HepG2 (cell line): Measurements from ENCODE around the gene SNX9. TPM values are rescaled to one million over a fixed set of nuclear protein-coding genes. Genes with fewer than 3 reads are reported as not detected.

Experiments
- ATAC-seq: fragments of 200-7000 bp; cut with Tn5 transposase; 3 replicates; pipeline ENCODE4 v1.9.1; 2020; ENCODE audit warnings: mild to moderate bottlenecking, moderate library complexity
- BruUV-seq: library from RNA; stranded (reverse); fragments of 400-500 nt; replicated peaks from 2 replicates; lab custom pipeline; 2021; lab: Mats Ljungman, UMichigan
- CTCF ChIA-PET: fragments of 300-600 bp; formaldehyde crosslinking; extraction: SDS; loops from one replicate; lab custom pipeline; 2021; ENCODE audit warnings: low total read pairs, inconsistent platforms, low intra/inter-chr PET ratio; lab: Yijun Ruan, JAX
- POLR2A ChIA-PET: fragments of 350-600 bp; sonication (Branson Sonifier 250); formaldehyde crosslinking; loops from one replicate; lab custom pipeline; 2020; ENCODE audit warnings: antibody characterized with exemption, inconsistent platforms; lab: Yijun Ruan, JAX
- DNase-seq: peaks from one replicate; pipeline ENCODE4 v3.0.0-alpha.2; 2015; ENCODE audit warnings: low spot score
- FAIRE-seq: peaks from 3 replicates; lab custom pipeline; 2011; peaks lifted over from hg19 to GRCh38; lab: Jason Lieb, UNC
- H2AFZ ChIP-seq: one replicate; pipeline ENCODE4 v1.6.1; 2011; ENCODE audit warnings: low read length, inconsistent platforms
- H3K27ac ChIP-seq: fragments of 300-600 bp; 3 replicates; pipeline ENCODE4 v1.8.0; 2011; ENCODE audit warnings: mixed run types, mild to moderate bottlenecking, mixed read lengths, low read length, inconsistent platforms; ENCODE audit not compliant: insufficient read depth; ENCODE audit errors: extremely low read length
- H3K27me3 ChIP-seq, 2 experiments: fragments of 200-600 bp in 1 of 2; 2 replicates in 1 of 2; 3 replicates in 1 of 2; pipeline versions ENCODE4 v1.6.0 to v1.8.0; 2011; ENCODE audit warnings: low read length in 2 of 2, mild to moderate bottlenecking in 2 of 2, moderate library complexity in 2 of 2, inconsistent platforms in 1 of 2; ENCODE audit not compliant: insufficient read depth in 2 of 2, control insufficient read depth in 1 of 2
- H3K36me3 ChIP-seq, 2 experiments: fragments of 200-600 bp in 1 of 2; replicated peaks in 1 of 2; 2 replicates in 1 of 2; 3 replicates in 1 of 2; pipeline versions ENCODE4 v1.5.1 to v1.8.0; 2011; ENCODE audit warnings: low read length in 2 of 2, inconsistent platforms in 1 of 2; ENCODE audit not compliant: insufficient read depth in 2 of 2, control insufficient read depth in 1 of 2
- H3K4me1 ChIP-seq: 2 replicates; pipeline ENCODE4 v1.5.1; 2012; ENCODE audit warnings: low read length, inconsistent platforms; ENCODE audit not compliant: insufficient read depth
- H3K4me2 ChIP-seq: 2 replicates; pipeline ENCODE4 v1.6.0; 2011; ENCODE audit warnings: low read depth, low read length, inconsistent platforms
- H3K4me3 ChIP-seq, 3 experiments: fragments of 200-600 bp in 1 of 3; sonication (generic), shearing (Covaris generic) in 1 of 3; replicated peaks in 1 of 3; 2 replicates each; pipeline ENCODE4 v1.5.1; 2011 to 2016; ENCODE audit warnings: low read length in 3 of 3, inconsistent platforms in 2 of 3, low read depth in 2 of 3, mild to moderate bottlenecking in 2 of 3, control low read depth in 1 of 3, mixed read lengths in 1 of 3; ENCODE audit not compliant: insufficient read depth in 1 of 3
- H3K79me2 ChIP-seq: one replicate; pipeline ENCODE4 v1.6.1; 2011; ENCODE audit warnings: low read length, inconsistent platforms; ENCODE audit not compliant: insufficient read depth
- H3K9ac ChIP-seq: 2 replicates; pipeline ENCODE4 v1.6.0; 2011; ENCODE audit warnings: mild to moderate bottlenecking, low read depth, low read length, inconsistent platforms; ENCODE audit not compliant: insufficient read depth
- H3K9me3 ChIP-seq: 2 replicates; pipeline ENCODE4 v1.5.1; 2012; ENCODE audit warnings: mild to moderate bottlenecking, low read length
- H4K20me1 ChIP-seq: 2 replicates; pipeline ENCODE4 v1.6.0; 2011; ENCODE audit warnings: inconsistent platforms, mild to moderate bottlenecking, low read length, moderate library complexity; ENCODE audit not compliant: insufficient read depth
- AKNA ChIP-seq: sonication (generic); formaldehyde crosslinking; IDR thresholded peaks from 2 replicates; pipeline ENCODE4 v1.4.0; 2020; ENCODE audit warnings: missing genetic modification reagents, borderline replicate concordance
- HIVEP1 ChIP-seq: sonication (generic); formaldehyde crosslinking; IDR thresholded peaks from 2 replicates; pipeline ENCODE4 v1.4.0; 2020; ENCODE audit warnings: mild to moderate bottlenecking, missing genetic modification reagents
- IRF2 ChIP-seq: IDR thresholded peaks from 2 replicates; pipeline ENCODE4 v1.6.1; 2018; ENCODE audit warnings: missing genetic modification reagents, missing compliant biosample characterization
- ISX ChIP-seq: sonication (generic); formaldehyde crosslinking; conservative IDR thresholded peaks from 2 replicates; pipeline ENCODE4 v1.5.0; 2020; ENCODE audit warnings: missing genetic modification reagents
- NR0B2 ChIP-seq: sonication (generic); formaldehyde crosslinking; IDR thresholded peaks from 2 replicates; pipeline ENCODE4 v1.4.0; 2020; ENCODE audit warnings: mild to moderate bottlenecking, missing genetic modification reagents
- POLR2AphosphoS2 ChIP-seq: IDR thresholded peaks from 2 replicates; pipeline ENCODE4 v1.6.1; 2011; ENCODE audit warnings: low read depth, low read length, improper control_type of control experiment
- SMYD3 ChIP-seq: sonication (generic); formaldehyde crosslinking; IDR thresholded peaks from 2 replicates; pipeline ENCODE4 v1.8.1; 2023; ENCODE audit warnings: mild to moderate bottlenecking, missing genetic modification reagents
- SNRNP70 ChIP-seq: fragments of 200-400 bp; formaldehyde crosslinking; IDR thresholded peaks from 2 replicates; pipeline ENCODE4 v1.6.1; 2017; ENCODE audit warnings: mild to moderate bottlenecking, low read depth, low read length, moderate library complexity
- TFE3 ChIP-seq: IDR thresholded peaks from 2 replicates; pipeline ENCODE4 v1.6.1; 2016
- TRIM22 ChIP-seq: fragments of 450-650 bp; IDR thresholded peaks from 2 replicates; pipeline ENCODE4 v1.6.1; 2017
- ZBTB1 ChIP-seq: sonication (generic); formaldehyde crosslinking; IDR thresholded peaks from 2 replicates; pipeline ENCODE4 v1.4.0; 2020; ENCODE audit warnings: missing genetic modification reagents, borderline replicate concordance
- ZNF138 ChIP-seq: sonication (generic); formaldehyde crosslinking; IDR thresholded peaks from 2 replicates; pipeline ENCODE4 v1.5.0; 2020; ENCODE audit warnings: mild to moderate bottlenecking, low read depth, missing genetic modification reagents
- ZNF18 ChIP-seq: sonication (generic); formaldehyde crosslinking; IDR thresholded peaks from 2 replicates; pipeline ENCODE4 v1.8.0; 2022; ENCODE audit warnings: mild to moderate bottlenecking, missing genetic modification reagents; ENCODE audit not compliant: insufficient replicate concordance
- ZNF567 ChIP-seq: sonication (generic); formaldehyde crosslinking; IDR thresholded peaks from 2 replicates; pipeline ENCODE4 v1.8.1; 2023; ENCODE audit warnings: mild to moderate bottlenecking, missing genetic modification reagents, borderline replicate concordance
- ZNF703 ChIP-seq: sonication (generic); formaldehyde crosslinking; IDR thresholded peaks from 2 replicates; pipeline ENCODE4 v1.5.1; 2020; ENCODE audit warnings: missing genetic modification reagents, mild to moderate bottlenecking, moderate library complexity, borderline replicate concordance
- WGBS: methylation state at CpG from one replicate; pipeline ENCODE4 v1.1.6; 2017; ENCODE audit warnings: low lambda C conversion rate; 5-methylcytosine and 5-hydroxymethylcytosine counted together
- in situ Hi-C: cut with HindIII; loops from 2 replicates; pipeline ENCODE4 v1.10.0; 2017; ENCODE audit warnings: low pct_unique_long_range_greater_than_20kb; ENCODE audit not compliant: extremely low pct_ligation_motif_present
- intact Hi-C: fragments of 100-400 bp; cut with micrococcal nuclease; formaldehyde crosslinking; loops from one replicate; pipeline ENCODE4 v1.10.0; 2022; ENCODE audit not compliant: unreplicated experiment
- polyA plus RNA-seq, 8 experiments: library from polyadenylated mRNA; depleted of rRNA in 3 of 8; stranded (reverse) in 7 of 8; unstranded in 1 of 8; fragments of >200 nt; fragmentation: Illumina TruSeq in 4 of 8; extraction: Trizol in 4 of 8; gene quantifications; 2 replicates each; pipeline versions ENCODE4 v1.2.1 to v1.2.3, GENCODE V29; 2011 to 2016; ENCODE audit warnings: low read depth in 4 of 8, missing spikeins in 1 of 8, mixed read lengths in 1 of 8; ENCODE audit not compliant: insufficient read depth in 1 of 8
- total RNA-seq, 5 experiments: library from RNA; depleted of rRNA; stranded (reverse); fragments of >200 nt; fragmentation: Illumina TruSeq; extraction: Trizol; gene quantifications; 2 replicates each; pipeline ENCODE4 v1.2.3, GENCODE V29; 2016; ENCODE audit warnings: low read depth in 1 of 5

SNX9 gene
- total and polyA plus RNA-seq, 2 of the 13 experiments (the other 11 are each of a cell fraction or from before 2014, with no cell fraction given): 21.9 to 36.0 TPM

- TF ChIP-seq TRIM22 (no peak), SMYD3 (no peak), ZNF567 (CRISPR knock-in tag) (no peak), HIVEP1 (no peak), ZNF703 (CRISPR knock-in tag) (no peak), ZNF138 (no peak), ZNF18 (no peak), ISX (CRISPR knock-in tag) (no peak), POLR2AphosphoS2 (no peak), IRF2 (CRISPR knock-in tag) (no peak), NR0B2 (CRISPR knock-in tag) (no peak)
Observed at GRCh38 chr6:157777344-157777743, 45.7 kb upstream of the SNX9 start (continued).

- H3K9me3 ChIP-seq: no peaks in the 10 kb centered on the region
- BruUV-seq: no TSS peak
- H3K9ac ChIP-seq: no peak overlapping the region
- intact Hi-C loops (no loop called here), in situ Hi-C loops (no loop called here)
- no peak overlapping the region for H3K27ac ChIP-seq
- ATAC-seq (no peak), DNase-seq (no peak), FAIRE-seq (no peak)
- H3K4me2 ChIP-seq: no peak overlapping the region
- POLR2A ChIA-PET: no interaction called here
- H3K27me3 ChIP-seq: peaks cover 2 to 34% of the 10 kb centered on the region in 2 experiments; a peak in 4 of 5 replicates
- H3K79me2 ChIP-seq: no peaks in the 10 kb centered on the region
- H4K20me1 ChIP-seq: no peaks in the 10 kb centered on the region
- peaks cover 11% of the 10 kb centered on the region for H3K4me1 ChIP-seq
- no peak overlapping the region for H2AFZ ChIP-seq
- CTCF ChIA-PET: no interaction called here
- no peak overlapping the region for H3K4me3 ChIP-seq
- 26% methylated on average over 4 of the region's 4 CpGs for WGBS
- H3K36me3 ChIP-seq: no peaks in the 10 kb centered on the region
- TF ChIP-seq TFE3 (CRISPR knock-in tag) (no peak), ZBTB1 (CRISPR knock-in tag) (no peak), AKNA (CRISPR knock-in tag) (no peak), SNRNP70 (no peak)
Observed at GRCh38 chr6:157778719-157779118, 44.3 kb upstream of the SNX9 start.
